ENCODE data around the gene MAP3K20.

GRCh38 chr2:173119944-173120343, 44.3 kb downstream of the MAP3K20 start:
- TF ChIP-seq POLR2A (IDR thresholded peaks at IDR 0.05) (no peak), CTCF (IDR thresholded peaks at IDR 0.05 in 8 of 11, conservative IDR thresholded peaks at IDR 0.05 in 3 of 11) (no peak), POLR2AphosphoS5 (IDR thresholded peaks at IDR 0.05) (no peak)
